Right kidney (tissue), 1 donor: ENCODE results near the gene IGFBP2.

ENCODE experiments used
- DNase-seq: peaks from one replicate; pipeline ENCODE4 v3.0.0-alpha.2; 2016

Gene IGFBP2

DNA sequence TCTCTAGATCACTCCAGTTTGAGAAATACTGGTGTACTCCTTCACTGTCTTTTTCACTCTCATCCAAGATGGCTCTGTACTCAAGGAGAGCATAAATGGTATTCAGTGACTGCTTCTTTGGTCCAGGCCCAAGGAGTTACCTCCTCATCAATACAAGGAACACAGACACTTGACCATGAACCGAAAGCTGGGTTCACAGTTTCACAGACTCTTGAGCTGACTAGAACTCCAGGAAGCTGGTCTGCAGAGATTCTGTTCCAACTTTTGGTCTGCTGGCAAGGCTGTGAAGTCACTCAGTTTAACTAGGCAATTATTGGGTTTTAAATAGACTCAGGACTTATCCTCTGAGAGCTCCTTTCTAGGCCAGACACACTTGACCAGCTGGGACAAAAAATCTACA, 69.5 kb downstream of the IGFBP2 start:
- DNase-seq = no peak

DNA sequence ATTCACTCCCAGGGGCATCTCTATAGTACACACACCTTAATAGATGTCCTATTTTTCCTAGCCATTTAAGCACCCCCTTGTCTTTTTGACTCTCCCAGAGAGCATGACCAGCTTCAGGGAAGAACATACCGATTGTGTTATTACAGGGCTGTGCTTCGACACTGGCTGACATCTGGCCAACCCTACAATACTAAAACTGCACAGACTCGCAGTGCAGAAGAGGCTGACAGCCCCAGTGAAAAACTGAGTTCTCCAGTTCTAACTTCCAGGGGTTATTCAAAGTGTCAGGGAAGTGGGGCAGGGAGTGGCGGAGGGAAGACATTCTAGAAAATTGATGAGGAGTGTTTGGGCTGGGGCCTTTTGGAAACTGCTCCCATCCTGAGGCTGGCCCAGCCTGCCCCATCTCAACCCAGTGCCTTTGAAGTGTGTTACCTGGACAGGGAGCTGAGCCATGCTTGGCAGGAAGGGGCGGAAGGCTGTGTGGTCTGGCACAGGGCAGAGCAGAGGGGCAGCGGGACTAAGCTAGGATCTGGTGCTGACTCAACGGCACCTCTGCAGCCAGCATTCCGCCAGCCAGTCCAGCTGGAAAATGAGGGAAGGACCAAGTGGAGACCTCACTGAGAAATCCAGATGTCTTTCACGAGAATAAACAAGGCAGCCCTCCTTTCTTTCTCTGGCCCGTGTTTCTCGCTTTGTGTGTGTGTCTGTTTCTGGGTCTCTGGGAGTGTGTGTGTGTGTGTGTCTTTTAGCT, 77.5 kb downstream of the IGFBP2 start:
- no peak for DNase-seq

DNA sequence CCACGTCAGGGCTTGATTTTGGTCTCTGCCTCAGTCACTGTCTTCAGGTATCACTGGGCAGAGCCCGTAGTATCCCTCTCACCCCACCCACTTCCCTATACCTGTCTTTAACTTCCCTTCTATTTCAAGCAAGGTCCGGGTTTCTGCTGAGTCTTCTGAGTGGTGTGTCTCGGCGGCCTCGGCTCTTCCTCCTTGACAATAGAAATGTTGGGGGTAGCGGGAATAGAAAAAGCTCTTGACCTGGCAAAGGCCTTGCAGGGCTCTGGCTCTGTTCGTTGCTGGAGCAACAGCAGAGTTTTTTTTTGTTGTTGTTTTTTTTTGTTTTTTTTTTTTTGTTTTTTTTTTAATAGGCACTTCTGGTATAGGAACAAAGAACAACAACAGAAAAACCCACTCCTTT, 78.1 kb downstream of the IGFBP2 start:
- no peak for DNase-seq

DNA sequence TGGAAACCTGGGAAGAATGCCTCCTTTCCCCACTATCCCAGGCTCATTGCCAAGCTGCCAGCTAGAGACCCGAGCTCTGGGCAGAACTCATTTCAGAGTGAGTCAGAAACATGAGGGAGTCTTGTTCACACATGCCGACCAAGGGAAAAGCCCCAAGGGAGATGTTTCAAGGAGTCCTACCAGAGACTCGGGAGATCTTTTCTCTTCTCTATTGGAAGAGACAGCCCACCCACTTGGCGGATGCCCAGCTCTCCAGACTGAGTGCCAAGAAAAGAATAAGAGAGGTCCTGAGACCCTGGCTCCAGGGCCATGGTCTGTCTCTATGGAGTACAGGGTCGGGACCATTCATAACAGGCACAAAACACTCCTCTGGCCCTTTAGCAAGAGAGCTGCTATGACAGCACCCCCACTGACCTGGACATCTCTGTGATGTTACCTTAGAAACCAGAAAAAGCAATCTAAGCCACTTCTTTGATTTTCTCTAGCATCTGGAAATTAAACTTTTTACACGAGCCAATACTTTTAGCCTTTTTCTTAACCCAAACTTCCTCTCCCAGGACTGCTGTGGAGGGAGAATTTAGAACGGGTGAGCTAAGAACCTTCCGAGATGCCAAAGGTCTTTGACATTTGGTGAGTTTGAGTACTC, 80.6 kb downstream of the IGFBP2 start:
- DNase-seq = no peak
